Loucy (cell line): ENCODE results near the gene PAXX.

ENCODE experiments used
- H2AFZ ChIP-seq: fragments of 200-600 bp; sonication (generic); 2 replicates; pipeline ENCODE4 v1.6.0; 2016; ENCODE audit warnings: antibody characterized with exemption, mild to moderate bottlenecking, low read length, moderate library complexity
- H3F3A ChIP-seq: fragments of 200-600 bp; 2 replicates; pipeline ENCODE4 v1.6.0; 2016; ENCODE audit warnings: antibody characterized with exemption, low read depth, mild to moderate bottlenecking
- H3K27me3 ChIP-seq: fragments of 200-600 bp; sonication (generic); 2 replicates; pipeline ENCODE4 v1.6.1; 2014; ENCODE audit warnings: low read length, mild to moderate bottlenecking; ENCODE audit not compliant: insufficient read depth, poor library complexity, severe bottlenecking
- H3K36me3 ChIP-seq: fragments of 200-600 bp; sonication (generic); 2 replicates; pipeline ENCODE4 v1.6.1; 2016; ENCODE audit warnings: low read length; ENCODE audit not compliant: insufficient read depth
- H3K4me1 ChIP-seq: fragments of 200-600 bp; sonication (generic); 2 replicates; pipeline ENCODE4 v1.5.1; 2014; ENCODE audit warnings: low read length, mild to moderate bottlenecking; ENCODE audit not compliant: insufficient read depth, poor library complexity, severe bottlenecking
- H3K4me2 ChIP-seq: fragments of 200-600 bp; sonication (generic); 2 replicates; pipeline ENCODE4 v1.6.0; 2014; ENCODE audit warnings: antibody characterized with exemption, low read length, low read depth, mild to moderate bottlenecking; ENCODE audit not compliant: poor library complexity, severe bottlenecking
- H3K4me3 ChIP-seq: fragments of 200-600 bp; sonication (generic); 2 replicates; pipeline ENCODE4 v1.5.1; 2014; ENCODE audit warnings: low read length, mild to moderate bottlenecking, mixed read lengths; ENCODE audit not compliant: poor library complexity, severe bottlenecking
- H3K79me2 ChIP-seq: fragments of 200-600 bp; sonication (generic); 2 replicates; pipeline ENCODE4 v1.6.1; 2014; ENCODE audit warnings: low read length; ENCODE audit not compliant: insufficient read depth
- H3K9ac ChIP-seq: fragments of 200-600 bp; sonication (generic); 2 replicates; pipeline ENCODE4 v1.6.0; 2014; ENCODE audit warnings: mild to moderate bottlenecking, low read depth, low read length, moderate library complexity; ENCODE audit not compliant: poor library complexity, severe bottlenecking
- H3K9me2 ChIP-seq: fragments of 200-600 bp; sonication (generic); replicated peaks from 2 replicates; pipeline ENCODE4 v1.6.1; 2016; ENCODE audit warnings: low read depth, low read length, mixed read lengths
- H3K9me3 ChIP-seq: fragments of 200-600 bp; sonication (generic); 2 replicates; pipeline ENCODE4 v1.6.1; 2014; ENCODE audit warnings: mild to moderate bottlenecking, antibody characterized with exemption, low read length, low read depth; ENCODE audit not compliant: insufficient read depth
- H4K20me1 ChIP-seq: fragments of 200-600 bp; sonication (generic); 2 replicates; pipeline ENCODE4 v1.6.0; 2014; ENCODE audit warnings: antibody characterized with exemption, low read length, mild to moderate bottlenecking; ENCODE audit not compliant: insufficient read depth, poor library complexity, severe bottlenecking
- CTCF ChIP-seq: fragments of 200-600 bp; sonication (generic); conservative IDR thresholded peaks from 2 replicates; pipeline ENCODE4 v1.5.1; 2014; ENCODE audit warnings: mild to moderate bottlenecking, antibody characterized with exemption, low read length
- EZH2phosphoT487 ChIP-seq: fragments of 200-600 bp; IDR thresholded peaks from 2 replicates; pipeline ENCODE4 v1.6.1; 2018; ENCODE audit warnings: antibody characterized with exemption, mild to moderate bottlenecking, moderate library complexity, borderline replicate concordance

Gene PAXX

GRCh38 chr9:137014166-137014565 is 21.9 kb downstream of the PAXX start:
- Histone ChIP-seq H3K79me2 (no peaks in the 10 kb centered on the region), H4K20me1 (no peaks in the 10 kb centered on the region), H3K36me3 (no peaks in the 10 kb centered on the region; the same call in 1 of the 2 replicates), H3K9me3 (no peaks in the 10 kb centered on the region), H3K4me3 (no peak overlapping the region), H3K27me3 (no peaks in the 10 kb centered on the region), H3K4me1 (no peaks in the 10 kb centered on the region), H3F3A (no peaks in the 10 kb centered on the region), H2AFZ (no peak overlapping the region), H3K9me2 (no peaks in the 10 kb centered on the region), H3K4me2 (no peak overlapping the region), H3K9ac (no peak overlapping the region)
- no peak for TF ChIP-seq CTCF
- TF ChIP-seq EZH2phosphoT487 = no peak

- no peaks in the 10 kb centered on the region for H3K4me1 ChIP-seq
- no peak overlapping the region for H3K9ac ChIP-seq
- no peaks in the 10 kb centered on the region for H3K79me2 ChIP-seq
- no peak overlapping the region for H3K4me3 ChIP-seq
- no peak overlapping the region for H2AFZ ChIP-seq
- no peaks in the 10 kb centered on the region for H4K20me1 ChIP-seq
- no peaks in the 10 kb centered on the region for H3K9me2 ChIP-seq
- H3K36me3 ChIP-seq = no peaks in the 10 kb centered on the region; the same call in 1 of the 2 replicates
- no peaks in the 10 kb centered on the region for H3F3A ChIP-seq
- H3K27me3 ChIP-seq = no peaks in the 10 kb centered on the region
- H3K9me3 ChIP-seq = no peaks in the 10 kb centered on the region
- TF ChIP-seq CTCF (no peak), EZH2phosphoT487 (no peak)
- no peak overlapping the region for H3K4me2 ChIP-seq
Measured at GRCh38 chr9:137014776-137015539, 22.7 kb downstream of the PAXX start.

- H3K36me3 ChIP-seq = no peaks in the 10 kb centered on the region; the same call in 1 of the 2 replicates
- TF ChIP-seq EZH2phosphoT487 (no peak), CTCF (no peak)
- no peaks in the 10 kb centered on the region for H3K4me1 ChIP-seq
- H3K79me2 ChIP-seq = no peaks in the 10 kb centered on the region
- H3K4me3 ChIP-seq = no peak overlapping the region
- H4K20me1 ChIP-seq = no peaks in the 10 kb centered on the region
- no peak overlapping the region for H2AFZ ChIP-seq
- no peaks in the 10 kb centered on the region for H3K9me2 ChIP-seq
- no peaks in the 10 kb centered on the region for H3K27me3 ChIP-seq
- no peaks in the 10 kb centered on the region for H3F3A ChIP-seq
- no peaks in the 10 kb centered on the region for H3K9me3 ChIP-seq
- H3K9ac ChIP-seq = no peak overlapping the region
- H3K4me2 ChIP-seq = no peak overlapping the region
Measured at GRCh38 chr9:137015540-137015930, 23.3 kb downstream of the PAXX start.
